Trophoblast cell (in vitro differentiated cells and primary cell): ENCODE results near the gene CD300A.

Source experiments
- DNase-seq, 2 donors: peaks; one replicate each; pipeline ENCODE4 v3.0.0-alpha.2; 2016
- H2AFZ ChIP-seq: 2 replicates; pipeline ENCODE4 v1.6.1; 2013; ENCODE audit warnings: low read length, moderate library complexity, mild to moderate bottlenecking; ENCODE audit not compliant: insufficient read depth, poor library complexity
- H2AK5ac ChIP-seq: 2 replicates; pipeline ENCODE4 v1.6.1; 2013; ENCODE audit warnings: mild to moderate bottlenecking, low read length
- H2BK120ac ChIP-seq: 2 replicates; pipeline ENCODE4 v1.6.1; 2013; ENCODE audit warnings: low read length, mild to moderate bottlenecking, moderate library complexity; ENCODE audit not compliant: insufficient read depth, poor library complexity
- H2BK12ac ChIP-seq: 2 replicates; pipeline ENCODE4 v1.6.1; 2013; ENCODE audit warnings: mild to moderate bottlenecking, low read length, moderate library complexity
- H2BK5ac ChIP-seq: 2 replicates; pipeline ENCODE4 v1.6.1; 2013; ENCODE audit warnings: low read length, low read depth, moderate library complexity, mild to moderate bottlenecking; ENCODE audit not compliant: poor library complexity
- H3K14ac ChIP-seq: 2 replicates; pipeline ENCODE4 v1.6.1; 2013; ENCODE audit warnings: mild to moderate bottlenecking, low read length
- H3K18ac ChIP-seq: 2 replicates; pipeline ENCODE4 v1.6.1; 2013; ENCODE audit warnings: mild to moderate bottlenecking, low read length
- H3K23ac ChIP-seq: 2 replicates; pipeline ENCODE4 v1.6.1; 2013; ENCODE audit warnings: low read length
- H3K27ac ChIP-seq: 2 replicates; pipeline ENCODE4 v1.5.1; 2013; ENCODE audit warnings: low read depth, mild to moderate bottlenecking, inconsistent platforms, low read length, moderate library complexity
- H3K27me3 ChIP-seq: 2 replicates; pipeline ENCODE4 v1.6.1; 2013; ENCODE audit warnings: inconsistent platforms, mild to moderate bottlenecking, low read length, moderate library complexity; ENCODE audit not compliant: insufficient read depth
- H3K36me3 ChIP-seq, 2 experiments: 1 replicate in 1 of 2; 2 replicates in 1 of 2; pipeline ENCODE4 v1.6.1; 2013; ENCODE audit warnings: low read length in 2 of 2, mild to moderate bottlenecking in 2 of 2, moderate library complexity in 1 of 2; ENCODE audit not compliant: insufficient read depth in 2 of 2, control insufficient read depth in 1 of 2
- H3K4ac ChIP-seq: 2 replicates; pipeline ENCODE4 v1.6.1; 2013; ENCODE audit warnings: low read depth, mild to moderate bottlenecking, low read length, moderate library complexity
- H3K4me1 ChIP-seq, 2 experiments: 1 replicate in 1 of 2; 2 replicates in 1 of 2; pipeline ENCODE4 v1.6.1; 2013; ENCODE audit warnings: low read length in 2 of 2, mild to moderate bottlenecking in 2 of 2, moderate library complexity in 1 of 2; ENCODE audit not compliant: insufficient read depth in 2 of 2, control insufficient read depth in 1 of 2
- H3K4me2 ChIP-seq: 2 replicates; pipeline ENCODE4 v1.6.1; 2013; ENCODE audit warnings: inconsistent platforms, mild to moderate bottlenecking, low read length, moderate library complexity
- H3K4me3 ChIP-seq: 2 replicates; pipeline ENCODE4 v1.5.1; 2013; ENCODE audit warnings: mild to moderate bottlenecking, low read depth, low read length, inconsistent platforms
- H3K79me1 ChIP-seq: one replicate; pipeline ENCODE4 v1.6.1; 2013; ENCODE audit warnings: low read length
- H3K79me2 ChIP-seq: 2 replicates; pipeline ENCODE4 v1.6.1; 2013; ENCODE audit warnings: low read length, mild to moderate bottlenecking; ENCODE audit not compliant: control insufficient read depth, insufficient read depth, poor library complexity
- H3K9ac ChIP-seq: 2 replicates; pipeline ENCODE4 v1.6.1; 2013; ENCODE audit warnings: mild to moderate bottlenecking, low read length
- H3K9me3 ChIP-seq: 2 replicates; pipeline ENCODE4 v1.6.1; 2013; ENCODE audit warnings: low read depth, mild to moderate bottlenecking, control low read depth, inconsistent platforms, low read length; ENCODE audit not compliant: insufficient read depth
- H4K12ac ChIP-seq: 2 replicates; pipeline ENCODE4 v1.6.1; 2013; ENCODE audit warnings: low read depth, mild to moderate bottlenecking, low read length, moderate library complexity
- H4K8ac ChIP-seq: 2 replicates; pipeline ENCODE4 v1.6.1; 2013; ENCODE audit warnings: low read depth, mild to moderate bottlenecking, low read length, moderate library complexity
- H4K91ac ChIP-seq: one replicate; pipeline ENCODE4 v1.6.1; 2013; ENCODE audit warnings: low read depth, mild to moderate bottlenecking, low read length, moderate library complexity
- WGBS: extraction: QIAGEN DNeasy Blood & Tissue Kit; methylation state at CpG from one replicate; pipeline ENCODE4 v1.1.7; 2013; ENCODE audit warnings: missing lambda C conversion rate; ENCODE audit not compliant: insufficient read length, insufficient coverage; ENCODE audit errors: extremely low coverage; 5-methylcytosine and 5-hydroxymethylcytosine counted together

Gene CD300A

DNA sequence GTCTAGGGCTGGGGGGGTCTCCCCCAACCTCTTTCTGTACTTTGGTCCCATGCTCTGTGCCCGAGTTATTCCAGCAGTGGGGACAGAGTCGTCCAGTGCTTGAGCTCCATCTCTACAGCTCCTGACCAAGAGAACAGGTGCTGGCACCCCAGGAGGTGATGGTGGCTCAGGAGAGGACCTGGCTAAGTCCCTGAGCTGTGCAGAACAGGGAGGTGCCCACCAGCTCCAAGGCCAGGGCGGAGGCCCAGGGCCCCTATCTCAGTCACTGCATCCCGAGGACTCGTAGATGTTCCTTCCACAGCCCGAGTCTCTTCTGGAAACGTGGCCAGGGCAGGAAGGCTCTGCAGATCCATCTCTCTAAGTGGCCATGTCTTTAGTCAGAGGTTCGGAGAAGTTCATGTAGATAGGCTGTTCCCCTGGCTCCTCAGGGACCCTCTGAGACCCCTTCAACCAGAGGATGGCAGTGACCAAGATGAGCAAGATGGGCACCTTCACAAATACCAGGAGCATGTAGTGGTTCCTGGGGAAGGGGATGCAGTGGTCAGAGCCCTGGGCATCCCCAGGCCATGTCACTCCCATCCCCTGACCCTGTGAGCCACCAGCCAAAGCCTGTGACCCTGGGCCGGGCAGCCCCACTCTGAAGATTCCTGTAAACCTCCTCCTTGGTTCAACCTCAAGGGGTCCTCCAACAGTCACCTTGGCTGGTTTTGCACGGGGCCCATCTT, 56.1 kb downstream of the CD300A start:
- Histone ChIP-seq H3K4me3 (no peak overlapping the region), H2AK5ac (no peak overlapping the region)
- no CpG with 5 or more reads among the region's 10 CpGs for WGBS

DNA sequence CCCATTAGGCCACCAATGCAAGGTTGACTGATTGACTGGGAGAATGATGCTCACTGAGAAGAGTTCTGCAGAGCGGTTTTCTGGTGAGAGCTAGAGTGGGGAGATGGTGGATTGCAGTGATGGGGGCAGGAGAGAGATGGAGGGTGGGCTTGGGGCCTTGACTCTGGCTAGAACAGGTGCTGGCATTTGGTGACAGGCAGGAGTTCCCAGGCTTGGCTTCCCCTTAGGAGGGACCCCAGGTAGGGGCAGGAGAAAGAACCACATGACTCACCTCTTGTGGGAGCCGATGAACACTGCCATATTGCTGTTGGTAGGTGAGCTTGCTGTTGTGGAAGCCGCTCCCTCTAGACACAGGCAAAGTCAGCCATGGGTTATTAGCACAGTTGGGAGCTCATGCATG, 56.9 kb downstream of the CD300A start:
- no peak for DNase-seq
- no peak overlapping the region for H3K4me2 ChIP-seq
- H2BK5ac ChIP-seq = no peak overlapping the region
- H3K79me2 ChIP-seq = no peaks in the 10 kb centered on the region
- no peak overlapping the region for H4K12ac ChIP-seq
- no peak overlapping the region for H3K27ac ChIP-seq
- no peak overlapping the region for H3K4me3 ChIP-seq
- H2AFZ ChIP-seq = no peak overlapping the region
- peaks cover 28% of the 10 kb centered on the region for H3K9me3 ChIP-seq
- H3K14ac ChIP-seq = no peak overlapping the region
- H2AK5ac ChIP-seq = no peak overlapping the region
- no peak overlapping the region for H2BK12ac ChIP-seq
- no peak overlapping the region for H4K8ac ChIP-seq
- no peak overlapping the region for H3K9ac ChIP-seq
- WGBS = no CpG with 5 or more reads among the region's 3 CpGs
- no peak overlapping the region for H2BK120ac ChIP-seq
- H3K36me3 ChIP-seq = no peaks in the 10 kb centered on the region
- H3K27me3 ChIP-seq = no peaks in the 10 kb centered on the region
- no peak overlapping the region for H3K4ac ChIP-seq
- H3K18ac ChIP-seq = no peak overlapping the region
- no peak overlapping the region for H4K91ac ChIP-seq
- H3K23ac ChIP-seq = no peak overlapping the region
- no peaks in the 10 kb centered on the region for H3K79me1 ChIP-seq
- H3K4me1 ChIP-seq = no peaks in the 10 kb centered on the region

More for the DNA sequence above, 56.1 kb downstream of the CD300A start:
- Histone ChIP-seq H3K23ac (no peak overlapping the region), H3K9me3 (peaks cover 28% of the 10 kb centered on the region), H3K27ac (no peak overlapping the region), H3K36me3 (no peaks in the 10 kb centered on the region), H2BK120ac (no peak overlapping the region), H2BK5ac (no peak overlapping the region), H2AFZ (no peak overlapping the region), H3K4ac (no peak overlapping the region), H3K4me1 (no peaks in the 10 kb centered on the region), H3K9ac (no peak overlapping the region), H4K8ac (no peak overlapping the region), H3K27me3 (no peaks in the 10 kb centered on the region), H3K4me2 (no peak overlapping the region), H3K18ac (no peak overlapping the region), H3K79me2 (no peaks in the 10 kb centered on the region), H4K91ac (no peak overlapping the region), H2BK12ac (no peak overlapping the region), H3K79me1 (no peaks in the 10 kb centered on the region), H3K14ac (no peak overlapping the region), H4K12ac (no peak overlapping the region)
- no peak for DNase-seq

DNA sequence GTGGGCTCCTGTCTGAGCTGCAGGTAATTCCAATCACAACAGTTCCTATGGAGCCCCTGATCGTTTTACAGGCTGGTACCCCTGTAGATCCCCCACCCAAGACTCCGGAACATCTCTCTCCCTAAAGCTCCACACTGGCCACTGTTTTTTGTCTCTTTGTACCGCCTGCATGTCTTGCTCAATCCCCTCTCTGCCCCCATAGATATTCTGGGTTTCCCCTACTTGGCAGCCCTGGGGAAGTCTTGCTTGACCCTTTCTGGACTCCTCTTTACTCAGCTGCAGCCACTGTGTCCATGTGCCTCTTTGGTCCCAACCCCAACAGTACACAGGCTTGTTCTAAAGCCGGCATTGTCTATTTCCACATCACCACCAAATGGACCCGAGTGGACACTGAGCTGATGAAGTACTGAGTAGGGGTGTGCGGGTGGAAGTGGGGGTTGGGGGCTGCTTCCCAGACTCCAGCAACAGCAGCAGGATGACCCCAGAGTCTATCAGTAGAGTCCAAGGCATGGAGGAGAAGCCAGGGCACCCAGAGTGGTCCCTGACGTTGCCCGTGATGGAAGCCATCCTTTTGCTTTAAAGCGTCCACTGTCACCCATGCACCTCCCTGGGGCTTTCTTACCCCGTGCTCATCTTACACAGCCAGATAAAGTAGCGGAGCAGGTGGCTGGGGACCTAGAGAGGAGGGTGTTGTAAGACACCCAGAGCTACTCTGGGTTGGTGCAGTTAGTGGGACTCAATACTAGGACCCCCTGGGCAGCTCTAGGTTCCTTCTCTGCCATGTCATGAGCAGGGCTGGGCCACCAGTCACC, 58.4 kb downstream of the CD300A start:
- Histone ChIP-seq H3K27me3 (no peaks in the 10 kb centered on the region), H2AFZ (no peak overlapping the region), H3K4me3 (no peak overlapping the region), H3K4me2 (no peak overlapping the region), H3K4ac (no peak overlapping the region), H3K27ac (no peak overlapping the region), H3K9ac (no peak overlapping the region), H3K9me3 (peaks cover 27% of the 10 kb centered on the region), H3K14ac (no peak overlapping the region), H3K18ac (no peak overlapping the region), H4K8ac (no peak overlapping the region), H3K36me3 (no peaks in the 10 kb centered on the region), H4K12ac (no peak overlapping the region), H2AK5ac (no peak overlapping the region), H3K79me1 (no peaks in the 10 kb centered on the region), H2BK5ac (no peak overlapping the region), H4K91ac (no peak overlapping the region), H3K4me1 (no peaks in the 10 kb centered on the region), H3K23ac (no peak overlapping the region), H2BK12ac (no peak overlapping the region), H2BK120ac (no peak overlapping the region), H3K79me2 (no peaks in the 10 kb centered on the region)
- WGBS = no CpG with 5 or more reads among the region's 11 CpGs
- no peak for DNase-seq

DNA sequence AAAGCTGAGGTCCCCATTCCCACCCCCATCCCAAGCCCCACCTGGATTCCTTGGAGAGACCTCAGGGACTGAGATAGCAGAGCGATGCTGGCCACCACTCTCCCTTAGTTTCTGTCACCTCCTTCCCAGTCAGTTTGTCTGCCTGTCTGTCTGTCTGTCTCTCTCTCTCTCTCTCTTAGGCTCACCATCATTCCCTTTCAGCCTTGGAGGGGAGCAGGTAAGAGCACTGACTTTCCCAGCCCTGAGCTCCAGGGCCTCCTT, 59.0 kb downstream of the CD300A start:
- peaks cover 27% of the 10 kb centered on the region for H3K9me3 ChIP-seq
- no CpG with 5 or more reads among the region's 1 CpG for WGBS
- H3K4ac ChIP-seq = no peak overlapping the region
- H2AFZ ChIP-seq = no peak overlapping the region
- no peak overlapping the region for H3K4me2 ChIP-seq
- no peak for DNase-seq
- no peak overlapping the region for H4K12ac ChIP-seq
- no peak overlapping the region for H3K4me3 ChIP-seq
- H3K36me3 ChIP-seq = no peaks in the 10 kb centered on the region
- H3K27me3 ChIP-seq = no peaks in the 10 kb centered on the region
- H3K14ac ChIP-seq = no peak overlapping the region
- H3K18ac ChIP-seq = no peak overlapping the region
- H4K8ac ChIP-seq = no peak overlapping the region
- no peak overlapping the region for H3K27ac ChIP-seq
- no peak overlapping the region for H2BK120ac ChIP-seq
- no peak overlapping the region for H2BK5ac ChIP-seq
- H2BK12ac ChIP-seq = no peak overlapping the region
- no peaks in the 10 kb centered on the region for H3K79me2 ChIP-seq
- no peaks in the 10 kb centered on the region for H3K4me1 ChIP-seq
- H3K79me1 ChIP-seq = no peaks in the 10 kb centered on the region
- H3K9ac ChIP-seq = no peak overlapping the region
- H2AK5ac ChIP-seq = no peak overlapping the region
- H3K23ac ChIP-seq = no peak overlapping the region
- H4K91ac ChIP-seq = no peak overlapping the region
